ENCODE data around the gene PLPPR2.
"Not testable (repeated sequence)": the region's sequence is repeated elsewhere in the genome, so short reads cannot be mapped to it uniquely, and the experiment has no call there.

DNA sequence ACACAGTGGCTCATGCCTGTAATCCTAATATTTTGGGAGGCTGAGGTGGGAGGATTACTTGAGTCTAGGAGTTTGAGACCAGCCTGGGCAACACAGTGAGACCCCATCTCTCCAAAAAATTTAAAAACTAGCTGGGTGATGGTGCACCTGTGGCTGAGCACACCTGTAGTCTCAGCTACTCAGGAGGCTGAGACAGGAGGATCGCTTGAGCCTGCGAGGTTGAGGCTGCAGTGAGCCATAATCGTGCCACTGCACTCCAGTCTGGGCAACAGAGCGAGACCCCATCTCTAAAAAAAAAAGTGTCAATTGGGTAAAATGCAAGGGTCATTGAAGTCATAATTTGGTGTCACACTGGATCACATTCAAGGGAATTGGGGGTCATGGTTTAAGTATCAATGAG, 1.1 kb upstream of the PLPPR2 start:
- not testable (repeated sequence) for TF ChIP-seq TAF1, POLR2A, SPI1, POLR2AphosphoS5 (IDR thresholded peaks at IDR 0.05; ENCODE audit: low read depth, low read length)
